ENCODE measurements around the gene ATP1B4. TPM values are rescaled to one million over a fixed set of nuclear protein-coding genes. Genes with fewer than 3 reads are reported as not detected.
A peak's percentile ranks its signal among the peaks of the same experiment; 100 is the strongest.

ATP1B4 gene
- total RNA-seq, 2 experiments from 2014 or later: not detected

GRCh38 chrX:120350450-120351138 lies 11.3 kb upstream of the ATP1B4 start:
- Mint-ChIP-seq H3K4me1 (ENCODE audit: low read depth) (no peaks in the 10 kb centered on the region), H3K27me3 (ENCODE audit: low read depth) (peaks cover 5% of the 10 kb centered on the region), H3K36me3 (ENCODE audit: low read depth) (no peaks in the 10 kb centered on the region), H3K27ac (no peak overlapping the region), H3K4me3 (no peak overlapping the region), H3K9me3 (ENCODE audit: insufficient read depth) (no peaks in the 10 kb centered on the region)
- CTCF ChIA-PET: no interaction called here
- DNase-seq: no peak
- POLR2A ChIA-PET: no interaction called here
- ATAC-seq: no peak

GRCh38 chrX:120356084-120356483 lies 5.8 kb upstream of the ATP1B4 start:
- no peak for DNase-seq
- Mint-ChIP-seq H3K4me1 (ENCODE audit: low read depth) (no peaks in the 10 kb centered on the region), H3K9me3 (ENCODE audit: insufficient read depth) (no peaks in the 10 kb centered on the region), H3K4me3 (no peak overlapping the region), H3K27ac (no peak overlapping the region), H3K27me3 (ENCODE audit: low read depth) (peaks cover 5% of the 10 kb centered on the region), H3K36me3 (ENCODE audit: low read depth) (no peaks in the 10 kb centered on the region)
- ATAC-seq: no peak
- ChIA-PET CTCF (no interaction called here), POLR2A (no interaction called here)

GRCh38 chrX:120357186-120357585 lies 4.7 kb upstream of the ATP1B4 start:
- CTCF ChIA-PET: no interaction called here
- DNase-seq: no peak
- no peaks in the 10 kb centered on the region for H3K36me3 Mint-ChIP-seq (ENCODE audit: low read depth)
- no peaks in the 10 kb centered on the region for H3K9me3 Mint-ChIP-seq (ENCODE audit: insufficient read depth)
- no peak overlapping the region for H3K27ac Mint-ChIP-seq
- POLR2A ChIA-PET: no interaction called here
- H3K27me3 Mint-ChIP-seq (ENCODE audit: low read depth): peaks cover 5% of the 10 kb centered on the region
- ATAC-seq: no peak
- H3K4me1 Mint-ChIP-seq (ENCODE audit: low read depth): no peaks in the 10 kb centered on the region
- H3K4me3 Mint-ChIP-seq: no peak overlapping the region

- ChIA-PET CTCF (no interaction called here), POLR2A (no interaction called here)
- Mint-ChIP-seq H3K36me3 (ENCODE audit: low read depth) (no peaks in the 10 kb centered on the region), H3K27ac (no peak overlapping the region), H3K9me3 (ENCODE audit: insufficient read depth) (no peaks in the 10 kb centered on the region), H3K27me3 (ENCODE audit: low read depth) (no peaks in the 10 kb centered on the region), H3K4me3 (no peak overlapping the region), H3K4me1 (ENCODE audit: low read depth) (no peaks in the 10 kb centered on the region)
- ATAC-seq (no peak), DNase-seq (no peak)
Measured at GRCh38 chrX:120358737-120359456, 3.0 kb upstream of the ATP1B4 start.

GRCh38 chrX:120365320-120365719 lies 3.4 kb downstream of the ATP1B4 start:
- Mint-ChIP-seq H3K36me3 (ENCODE audit: low read depth) (no peaks in the 10 kb centered on the region), H3K4me1 (ENCODE audit: low read depth) (no peaks in the 10 kb centered on the region), H3K27ac (no peak overlapping the region), H3K27me3 (ENCODE audit: low read depth) (no peaks in the 10 kb centered on the region), H3K9me3 (ENCODE audit: insufficient read depth) (no peaks in the 10 kb centered on the region), H3K4me3 (no peak overlapping the region)
- ChIA-PET POLR2A (no interaction called here), CTCF (interaction anchor here (0.8 to 1.7 kb wide), 3 partner anchors 11 to 111 kb away, joined by 3 to 6 read pairs (median 3); no protein-coding TSS in a partner anchor)
- ATAC-seq (no peak), DNase-seq (peak; percentile 56)

GRCh38 chrX:120365968-120366367 lies 4.1 kb downstream of the ATP1B4 start:
- ChIA-PET CTCF (interaction anchor here (1.7 kb wide), 1 partner anchor 10 kb away, joined by 6 read pairs; no protein-coding TSS in a partner anchor), POLR2A (no interaction called here)
- no peak for DNase-seq
- Mint-ChIP-seq H3K4me1 (ENCODE audit: low read depth) (no peaks in the 10 kb centered on the region), H3K4me3 (no peak overlapping the region), H3K9me3 (ENCODE audit: insufficient read depth) (no peaks in the 10 kb centered on the region), H3K36me3 (ENCODE audit: low read depth) (no peaks in the 10 kb centered on the region), H3K27me3 (ENCODE audit: low read depth) (peaks cover under 1% of the 10 kb centered on the region), H3K27ac (no peak overlapping the region)
- ATAC-seq: no peak

GRCh38 chrX:120366794-120367193 lies 4.9 kb downstream of the ATP1B4 start:
- no peaks in the 10 kb centered on the region for H3K36me3 Mint-ChIP-seq (ENCODE audit: low read depth)
- no peak for ATAC-seq
- H3K9me3 Mint-ChIP-seq (ENCODE audit: insufficient read depth): no peaks in the 10 kb centered on the region
- CTCF ChIA-PET: no interaction called here
- H3K27ac Mint-ChIP-seq: no peak overlapping the region
- peaks cover 3% of the 10 kb centered on the region for H3K27me3 Mint-ChIP-seq (ENCODE audit: low read depth)
- no peaks in the 10 kb centered on the region for H3K4me1 Mint-ChIP-seq (ENCODE audit: low read depth)
- no peak for DNase-seq
- POLR2A ChIA-PET: no interaction called here
- H3K4me3 Mint-ChIP-seq: no peak overlapping the region

- ChIA-PET CTCF (no interaction called here), POLR2A (no interaction called here)
- Mint-ChIP-seq H3K27me3 (ENCODE audit: low read depth) (peaks cover 3% of the 10 kb centered on the region), H3K36me3 (ENCODE audit: low read depth) (no peaks in the 10 kb centered on the region), H3K4me3 (no peak overlapping the region), H3K4me1 (ENCODE audit: low read depth) (no peaks in the 10 kb centered on the region), H3K9me3 (ENCODE audit: insufficient read depth) (no peaks in the 10 kb centered on the region), H3K27ac (no peak overlapping the region)
- no peak for DNase-seq
- ATAC-seq: no peak
Measured at GRCh38 chrX:120367402-120368109, 5.7 kb downstream of the ATP1B4 start.

- Mint-ChIP-seq H3K27ac (no peak overlapping the region), H3K36me3 (ENCODE audit: low read depth) (no peaks in the 10 kb centered on the region), H3K4me1 (ENCODE audit: low read depth) (no peaks in the 10 kb centered on the region), H3K4me3 (no peak overlapping the region), H3K9me3 (ENCODE audit: insufficient read depth) (no peaks in the 10 kb centered on the region), H3K27me3 (ENCODE audit: low read depth) (peaks cover 7% of the 10 kb centered on the region)
- ATAC-seq: no peak
- POLR2A ChIA-PET: no interaction called here
- CTCF ChIA-PET: no interaction called here
- no peak for DNase-seq
Measured at GRCh38 chrX:120372667-120373370, 10.9 kb downstream of the ATP1B4 start.

- CTCF ChIA-PET: interaction anchor here (1.4 to 1.8 kb wide), 2 partner anchors 12 to 68 kb away, joined by 4 to 6 read pairs; no protein-coding TSS in a partner anchor
Measured at GRCh38 chrX:120377179-120377578, 15.3 kb downstream of the ATP1B4 start.

GRCh38 chrX:120377715-120378114 lies 15.8 kb downstream of the ATP1B4 start:
- Mint-ChIP-seq H3K27ac (no peak overlapping the region), H3K4me1 (ENCODE audit: low read depth) (peaks cover 8% of the 10 kb centered on the region), H3K27me3 (ENCODE audit: low read depth) (peaks cover 4% of the 10 kb centered on the region), H3K4me3 (no peak overlapping the region), H3K36me3 (ENCODE audit: low read depth) (no peaks in the 10 kb centered on the region), H3K9me3 (ENCODE audit: insufficient read depth) (no peaks in the 10 kb centered on the region)
- ATAC-seq (no peak), DNase-seq (no peak)
- ChIA-PET CTCF (no interaction called here), POLR2A (no interaction called here)

More at GRCh38 chrX:120377179-120377578, 15.3 kb downstream of the ATP1B4 start:
- ATAC-seq: no peak
- no peaks in the 10 kb centered on the region for H3K36me3 Mint-ChIP-seq (ENCODE audit: low read depth)
- no peak overlapping the region for H3K27ac Mint-ChIP-seq
- peaks cover 8% of the 10 kb centered on the region for H3K4me1 Mint-ChIP-seq (ENCODE audit: low read depth)
- DNase-seq: no peak
- no peak overlapping the region for H3K4me3 Mint-ChIP-seq
- no peaks in the 10 kb centered on the region for H3K9me3 Mint-ChIP-seq (ENCODE audit: insufficient read depth)
- POLR2A ChIA-PET: no interaction called here
- H3K27me3 Mint-ChIP-seq (ENCODE audit: low read depth): peaks cover 4% of the 10 kb centered on the region

GRCh38 chrX:120378570-120378969 lies 16.7 kb downstream of the ATP1B4 start:
- Mint-ChIP-seq H3K4me3 (no peak overlapping the region), H3K27ac (no peak overlapping the region), H3K4me1 (ENCODE audit: low read depth) (peaks cover 8% of the 10 kb centered on the region), H3K36me3 (ENCODE audit: low read depth) (no peaks in the 10 kb centered on the region), H3K9me3 (ENCODE audit: insufficient read depth) (no peaks in the 10 kb centered on the region), H3K27me3 (ENCODE audit: low read depth) (peaks cover 6% of the 10 kb centered on the region)
- ChIA-PET CTCF (no interaction called here), POLR2A (no interaction called here)
- DNase-seq (no peak), ATAC-seq (no peak)

Measured in activated CD8-positive, alpha-beta T cell treated with anti-CD3 and anti-CD28 coated beads, Interleukin-2, amount 10 ng/mL, durations not matched to agents 7 days and 5 days (primary cell).